Skeletal muscle tissue (tissue), 4 donors: ENCODE results near the gene TRAPPC10. TPM values are rescaled to one million over a fixed set of nuclear protein-coding genes. Genes with fewer than 3 reads are reported as not detected.
A peak's percentile ranks its signal among the peaks of the same experiment; 100 is the strongest.

Experiments used
- H3K27ac ChIP-seq: one replicate; pipeline ENCODE4 v1.7.0; 2013; ENCODE audit warnings: mild to moderate bottlenecking, low read depth, low read length, inconsistent platforms
- H3K27me3 ChIP-seq, 3 donors: one replicate each; pipeline ENCODE4 v1.7.0; 2013; ENCODE audit warnings: low read length in 3 of 3; ENCODE audit not compliant: control insufficient read depth in 3 of 3, insufficient read depth in 3 of 3
- H3K36me3 ChIP-seq, 3 donors: one replicate each; pipeline ENCODE4 v1.7.0; 2013; ENCODE audit warnings: low read length in 3 of 3; ENCODE audit not compliant: control insufficient read depth in 3 of 3, insufficient read depth in 3 of 3
- H3K4me1 ChIP-seq, 3 donors: one replicate each; pipeline ENCODE4 v1.7.0; 2013; ENCODE audit warnings: low read length in 3 of 3, mild to moderate bottlenecking in 3 of 3; ENCODE audit not compliant: control insufficient read depth in 3 of 3, insufficient read depth in 3 of 3
- H3K4me3 ChIP-seq, 3 donors: one replicate each; pipeline ENCODE4 v1.7.0; 2013; ENCODE audit warnings: low read length in 3 of 3
- H3K9ac ChIP-seq, 3 donors: one replicate each; pipeline ENCODE4 v1.7.0; 2013; ENCODE audit warnings: low read length in 3 of 3, mild to moderate bottlenecking in 3 of 3, moderate library complexity in 2 of 3, low read depth in 1 of 3
- H3K9me3 ChIP-seq, 3 donors: one replicate each; pipeline ENCODE4 v1.7.0; 2013; ENCODE audit warnings: low read length in 3 of 3; ENCODE audit not compliant: control insufficient read depth in 3 of 3
- total RNA-seq: library from RNA; depleted of rRNA; stranded (reverse); fragments of >200 nt; gene quantifications from one replicate; pipeline ENCODE4 v1.2.3, GENCODE V29; 2014
- donor health status: Osteomylitis.

Gene TRAPPC10
- total RNA-seq, 1 donor from 2014 or later, result 7.3 TPM

DNA sequence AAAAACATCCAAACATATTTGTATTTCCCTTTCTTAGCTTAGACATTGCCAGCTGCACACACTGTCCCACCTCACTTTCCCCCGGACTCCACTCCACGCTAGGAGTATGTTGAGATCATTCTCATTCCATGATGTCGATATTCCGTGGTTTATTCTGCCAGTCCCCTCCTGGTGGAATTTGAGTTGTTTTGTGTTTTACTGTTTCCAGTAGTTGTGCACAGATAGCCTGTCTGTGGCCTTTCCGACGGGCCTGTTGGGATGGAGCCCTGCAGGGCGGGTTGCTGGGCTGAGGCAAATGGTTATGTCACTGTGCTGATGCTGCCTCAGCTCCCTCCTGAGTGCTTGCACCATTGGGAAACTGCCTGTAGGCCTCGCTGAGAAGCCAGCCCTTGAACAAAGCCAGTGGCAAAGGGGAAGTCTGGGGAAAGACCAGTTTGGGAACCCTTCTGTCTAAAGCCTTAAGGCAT, 12.8 kb downstream of the TRAPPC10 start:
- Histone ChIP-seq H3K27ac (peak overlapping the region; percentile 58), H3K9ac (peak overlapping the region in 2 of 3 donors; percentile 7 to 55), H3K9me3 (no peaks in the 10 kb centered on the region), H3K4me3 (no peak overlapping the region), H3K27me3 (no peaks in the 10 kb centered on the region), H3K4me1 (peaks cover 31 to 38% (median 32%) of the 10 kb centered on the region in 3 donors), H3K36me3 (no peaks in the 10 kb centered on the region)

DNA sequence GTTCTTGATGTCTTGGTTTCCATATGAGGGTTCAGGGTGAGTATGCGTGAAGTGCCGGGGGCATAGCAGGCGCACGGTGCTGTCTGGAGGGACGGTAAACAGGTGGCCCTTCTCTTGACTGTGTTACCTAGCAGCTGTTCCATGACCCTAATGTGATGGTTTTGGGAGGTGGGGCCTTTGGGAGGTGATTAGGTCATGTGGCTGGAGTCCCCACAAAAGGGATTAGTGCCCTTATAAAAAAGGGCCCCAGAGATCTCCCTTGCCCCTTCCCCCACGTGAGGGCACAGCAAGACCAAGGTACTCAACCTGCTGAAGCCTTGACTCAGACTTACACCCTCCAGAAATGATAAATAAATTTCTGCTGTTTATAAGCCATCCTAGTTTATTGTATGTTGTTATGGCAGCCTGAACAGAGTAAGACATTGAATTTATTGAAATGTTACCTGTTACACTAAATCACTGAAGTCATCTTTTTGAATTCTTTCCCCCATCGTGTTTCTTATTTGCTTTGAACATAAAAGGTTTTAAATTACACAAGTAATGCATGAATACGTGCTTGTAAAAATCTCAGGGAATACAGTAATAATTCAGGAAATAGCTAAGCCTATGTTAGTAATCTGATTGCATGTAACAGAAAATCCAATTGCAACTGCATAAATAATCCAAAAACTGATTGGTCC, 15.6 kb downstream of the TRAPPC10 start:
- Histone ChIP-seq H3K36me3 (peaks cover 0 to 2% (median 2%) of the 10 kb centered on the region in 3 donors), H3K4me1 (peaks cover 19 to 24% (median 23%) of the 10 kb centered on the region in 3 donors), H3K9ac (no peak overlapping the region), H3K4me3 (no peak overlapping the region), H3K27me3 (no peaks in the 10 kb centered on the region), H3K9me3 (no peaks in the 10 kb centered on the region), H3K27ac (no peak overlapping the region)

DNA sequence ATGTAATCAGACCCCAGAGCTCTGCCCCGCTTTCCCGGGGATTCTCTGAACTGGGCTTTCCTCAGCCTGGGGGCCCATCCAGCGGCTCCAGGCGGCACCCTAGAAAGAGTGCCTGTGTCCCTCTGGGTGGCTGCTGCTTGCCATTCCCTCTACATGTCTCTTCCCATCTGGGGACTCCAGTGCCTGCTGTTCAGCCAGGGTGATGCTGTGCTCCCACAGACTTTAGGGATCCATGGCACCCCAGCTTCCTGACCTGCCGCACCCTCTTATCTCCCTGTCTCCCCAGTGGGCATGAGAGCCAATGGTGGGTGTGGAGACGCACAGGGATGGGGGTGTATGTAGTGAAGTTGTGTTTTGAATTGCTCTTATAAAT, 16.2 kb downstream of the TRAPPC10 start:
- Histone ChIP-seq H3K27ac (no peak overlapping the region), H3K9ac (no peak overlapping the region), H3K27me3 (no peaks in the 10 kb centered on the region), H3K4me3 (no peak overlapping the region), H3K4me1 (peaks cover 19 to 24% (median 23%) of the 10 kb centered on the region in 3 donors), H3K36me3 (peaks cover 0 to 6% (median 3%) of the 10 kb centered on the region in 3 donors), H3K9me3 (no peaks in the 10 kb centered on the region)

DNA sequence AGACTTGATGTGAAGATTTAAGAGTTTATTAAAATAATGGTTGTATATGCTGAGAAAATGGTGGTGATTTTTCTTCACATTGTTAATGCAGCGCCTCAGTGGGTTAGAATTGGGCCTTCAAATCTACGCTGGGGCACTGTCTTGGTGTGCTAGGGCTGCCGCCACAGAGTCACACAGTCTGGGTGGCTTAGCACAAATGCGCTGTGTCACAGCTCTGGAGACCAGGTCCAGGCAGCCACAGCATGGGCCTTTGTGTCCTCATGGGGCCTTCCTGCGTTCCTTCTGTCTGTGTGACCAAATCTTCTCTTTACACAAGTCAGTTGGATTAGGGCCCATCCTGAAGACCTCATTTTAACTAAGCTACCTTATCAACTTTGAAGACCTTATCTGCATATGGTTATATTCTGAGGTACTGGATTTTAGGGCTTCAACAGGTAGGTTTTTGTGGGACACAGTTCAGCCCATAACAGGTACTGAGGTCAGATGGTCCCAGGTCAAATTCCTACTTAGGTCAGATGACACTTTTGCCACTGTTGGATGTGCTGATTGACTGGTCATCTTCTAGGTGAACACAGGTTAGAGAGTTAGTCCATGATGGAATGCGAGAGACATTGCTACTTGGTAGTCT, 17.5 kb downstream of the TRAPPC10 start:
- H3K4me3 ChIP-seq, result no peak overlapping the region
- H3K36me3 ChIP-seq, result peaks cover 4 to 10% (median 4%) of the 10 kb centered on the region in 3 donors
- no peaks in the 10 kb centered on the region for H3K9me3 ChIP-seq
- peaks cover 14 to 18% (median 17%) of the 10 kb centered on the region in 3 donors for H3K4me1 ChIP-seq
- no peaks in the 10 kb centered on the region for H3K27me3 ChIP-seq
- H3K9ac ChIP-seq, result no peak overlapping the region
- no peak overlapping the region for H3K27ac ChIP-seq

DNA sequence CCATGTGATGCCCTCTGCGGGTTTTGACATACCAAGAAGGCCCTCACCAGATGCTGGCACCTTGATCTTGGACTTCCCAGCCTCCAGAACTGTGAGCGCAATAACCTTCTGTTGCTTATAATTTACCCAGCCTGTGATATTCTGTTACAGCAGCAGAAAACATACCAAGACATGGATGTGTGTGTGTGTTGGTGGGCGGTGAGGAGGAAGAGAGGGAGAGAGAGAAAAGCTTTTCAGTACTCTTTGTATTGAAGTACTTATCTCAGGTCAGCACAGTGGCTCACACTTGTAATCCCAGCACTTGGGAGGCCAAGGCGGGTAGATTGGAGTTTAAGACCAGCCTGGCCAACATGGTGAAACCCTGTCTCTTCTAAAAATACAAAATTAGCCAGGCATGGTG, 23.1 kb downstream of the TRAPPC10 start:
- Histone ChIP-seq H3K4me1 (no peaks in the 10 kb centered on the region), H3K9me3 (no peaks in the 10 kb centered on the region), H3K27me3 (no peaks in the 10 kb centered on the region), H3K36me3 (peaks cover 29 to 47% (median 31%) of the 10 kb centered on the region in 3 donors), H3K9ac (no peak overlapping the region), H3K27ac (no peak overlapping the region), H3K4me3 (no peak overlapping the region)

DNA sequence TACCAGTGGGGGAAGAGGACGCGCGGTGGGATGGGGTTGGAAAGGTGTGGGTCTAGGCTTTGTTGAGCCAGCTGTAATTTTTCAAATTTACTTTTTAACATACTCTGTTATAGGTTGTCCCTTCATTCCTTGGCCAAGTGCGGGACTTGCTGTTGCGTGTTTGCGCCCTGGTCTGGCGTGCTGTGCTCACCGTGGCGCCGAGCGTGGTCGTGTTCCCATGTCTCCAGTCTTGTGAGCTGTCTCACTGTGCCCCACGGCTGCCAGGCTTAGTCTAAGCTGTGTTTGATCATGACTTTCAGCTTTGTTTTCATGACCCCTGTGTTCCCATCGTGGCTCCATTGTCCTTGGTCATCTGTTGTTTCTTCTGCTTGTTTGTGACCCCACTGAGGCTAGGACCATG, 26.0 kb downstream of the TRAPPC10 start:
- Histone ChIP-seq H3K9me3 (no peaks in the 10 kb centered on the region), H3K27me3 (no peaks in the 10 kb centered on the region), H3K4me3 (no peak overlapping the region), H3K9ac (no peak overlapping the region), H3K27ac (no peak overlapping the region), H3K36me3 (peaks cover 26 to 42% (median 31%) of the 10 kb centered on the region in 3 donors), H3K4me1 (no peaks in the 10 kb centered on the region)

DNA sequence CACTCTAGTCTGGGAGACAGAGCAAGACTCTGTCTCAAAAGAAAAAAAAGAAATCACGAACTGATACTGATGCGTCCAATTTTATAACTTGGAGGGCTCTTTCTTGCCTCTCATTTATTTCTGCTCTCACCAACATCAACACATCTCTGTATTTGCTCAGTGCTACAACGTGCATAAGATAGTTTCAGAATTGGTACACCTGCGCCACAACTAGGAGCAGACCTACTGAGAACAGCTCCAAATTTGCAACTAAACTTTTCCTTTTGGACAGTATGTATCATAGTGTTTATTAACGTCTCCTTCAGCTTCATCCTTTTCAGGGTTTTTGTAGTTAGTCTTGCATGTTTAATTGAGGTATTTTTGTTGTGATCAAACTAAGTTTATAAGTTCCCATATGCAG, 27.7 kb downstream of the TRAPPC10 start:
- Histone ChIP-seq H3K9me3 (no peaks in the 10 kb centered on the region), H3K36me3 (peaks cover 22 to 35% (median 25%) of the 10 kb centered on the region in 3 donors), H3K4me1 (no peaks in the 10 kb centered on the region), H3K4me3 (no peak overlapping the region), H3K27ac (no peak overlapping the region), H3K27me3 (no peaks in the 10 kb centered on the region), H3K9ac (no peak overlapping the region)

DNA sequence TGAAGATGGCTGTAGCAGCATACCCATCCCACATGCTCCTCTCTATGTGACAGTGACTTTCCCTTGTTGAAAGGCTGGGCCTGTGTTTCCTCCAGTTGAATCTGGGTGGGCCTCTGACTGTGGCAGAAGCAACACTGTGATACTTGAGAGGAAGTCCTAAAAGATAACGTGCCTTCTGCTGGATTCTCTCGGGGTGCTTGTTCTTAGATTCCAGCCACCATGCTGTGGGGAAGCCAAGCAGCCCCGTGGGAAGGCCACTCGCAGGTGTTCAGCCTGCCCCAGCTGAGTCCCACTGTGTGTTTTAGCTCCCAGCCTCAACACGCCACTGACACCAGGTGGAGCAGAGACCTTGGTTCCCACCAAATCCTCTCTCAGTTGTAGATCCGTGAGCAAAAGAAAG, 31.5 kb downstream of the TRAPPC10 start:
- no peak overlapping the region for H3K9ac ChIP-seq
- H3K27me3 ChIP-seq, result no peaks in the 10 kb centered on the region
- H3K4me3 ChIP-seq, result no peak overlapping the region
- peaks cover 7% of the 10 kb centered on the region in 3 donors for H3K36me3 ChIP-seq
- H3K4me1 ChIP-seq, result peaks cover 0 to 2% (median 0%) of the 10 kb centered on the region in 3 donors
- H3K9me3 ChIP-seq, result no peaks in the 10 kb centered on the region
- H3K27ac ChIP-seq, result no peak overlapping the region

DNA sequence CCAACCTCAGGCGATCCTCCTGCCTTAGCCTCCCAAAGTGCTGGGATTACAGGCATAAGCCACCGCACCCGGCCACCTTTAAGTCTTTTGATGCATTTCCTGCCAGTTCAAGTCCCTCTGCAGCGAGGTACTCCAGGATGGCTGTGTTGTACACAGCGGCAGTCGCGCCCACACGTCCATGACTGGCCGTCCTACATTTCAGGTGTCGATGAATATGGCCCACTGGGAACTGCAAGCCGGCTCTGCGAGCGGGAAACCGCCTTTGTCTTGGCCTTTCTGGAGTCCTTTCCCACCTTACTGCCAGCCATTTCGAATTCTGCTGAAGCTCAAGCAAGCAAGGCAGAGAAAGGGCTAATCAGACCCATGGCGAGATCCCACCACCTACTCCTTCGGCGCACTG, 34.6 kb downstream of the TRAPPC10 start:
- H3K9ac ChIP-seq, result no peak overlapping the region
- no peaks in the 10 kb centered on the region for H3K27me3 ChIP-seq
- no peak overlapping the region for H3K27ac ChIP-seq
- H3K4me3 ChIP-seq, result no peak overlapping the region
- H3K36me3 ChIP-seq, result peaks cover 1 to 5% (median 2%) of the 10 kb centered on the region in 3 donors
- H3K4me1 ChIP-seq, result peaks cover 13 to 20% (median 20%) of the 10 kb centered on the region in 3 donors
- no peaks in the 10 kb centered on the region for H3K9me3 ChIP-seq

DNA sequence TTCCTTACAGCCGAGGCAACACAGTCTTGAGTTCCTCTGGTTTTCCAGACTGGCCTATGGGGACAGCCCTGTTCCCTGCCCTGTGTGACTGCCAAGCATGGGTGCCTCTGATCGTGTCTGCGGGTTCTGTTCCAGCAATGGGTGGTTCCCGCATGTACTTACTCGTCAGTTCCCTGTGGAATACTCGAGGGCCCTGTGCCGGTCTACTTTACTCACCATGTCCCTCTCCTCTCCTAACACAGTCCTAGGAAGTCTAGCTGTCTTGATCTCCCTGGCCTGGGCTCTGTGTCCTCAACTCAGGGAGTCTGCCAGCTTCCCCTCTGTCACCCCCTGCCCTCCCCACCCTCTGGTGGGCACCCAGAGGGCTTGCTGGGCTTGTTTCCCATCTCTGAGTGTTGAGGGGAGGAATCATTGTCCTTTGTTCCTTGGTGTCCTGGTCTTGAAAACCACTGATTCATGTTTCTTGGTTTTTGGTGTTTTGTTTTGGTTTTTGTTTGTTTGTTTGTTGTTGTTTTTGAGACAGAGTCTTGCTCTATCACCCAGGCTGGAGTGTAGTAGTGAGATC, 36.0 kb downstream of the TRAPPC10 start:
- Histone ChIP-seq H3K9me3 (no peaks in the 10 kb centered on the region), H3K9ac (no peak overlapping the region), H3K36me3 (peaks cover 2 to 6% (median 5%) of the 10 kb centered on the region in 3 donors), H3K27me3 (no peaks in the 10 kb centered on the region), H3K27ac (no peak overlapping the region), H3K4me3 (no peak overlapping the region), H3K4me1 (peaks cover 18 to 27% (median 24%) of the 10 kb centered on the region in 3 donors)
